Activated CD4-positive, alpha-beta T cell treated with anti-CD3 and anti-CD28 coated beads, Interleukin-2, amount 10 ng/mL, durations not matched to agents 7 days and 5 days (primary cell): ENCODE data around the gene OTUD4. TPM values are rescaled to one million over a fixed set of nuclear protein-coding genes. Genes with fewer than 3 reads are reported as not detected.

ENCODE experiments used
- CTCF ChIA-PET: fragments of 350-600 bp; sonication (Branson Sonifier 250); formaldehyde crosslinking; loops from one replicate; lab custom pipeline; 2021; ENCODE audit warnings: antibody characterized with exemption; lab: Charles Lee
- POLR2A ChIA-PET: fragments of 350-600 bp; sonication (Branson Sonifier 250); formaldehyde crosslinking; loops from one replicate; lab custom pipeline; 2021; ENCODE audit warnings: antibody characterized with exemption; lab: Charles Lee
- DNase-seq: peaks from one replicate; pipeline ENCODE4 v3.0.0-alpha.2; 2020
- H3K27ac Mint-ChIP-seq: one replicate; pipeline ENCODE4 v1.8.0; 2021; ENCODE audit warnings: mild to moderate bottlenecking, moderate library complexity, mixed read lengths
- H3K27me3 Mint-ChIP-seq: one replicate; pipeline ENCODE4 v1.8.0; 2021; ENCODE audit warnings: mixed read lengths
- H3K36me3 Mint-ChIP-seq: one replicate; pipeline ENCODE4 v1.8.0; 2021; ENCODE audit warnings: low read depth, mixed read lengths
- H3K4me1 Mint-ChIP-seq: one replicate; pipeline ENCODE4 v1.8.0; 2021; ENCODE audit warnings: mixed read lengths
- H3K4me3 Mint-ChIP-seq: one replicate; pipeline ENCODE4 v1.8.0; 2021; ENCODE audit warnings: mild to moderate bottlenecking, moderate library complexity, mixed read lengths
- H3K9me3 Mint-ChIP-seq: one replicate; pipeline ENCODE4 v1.8.0; 2021; ENCODE audit warnings: mixed read lengths
- total RNA-seq, 2 experiments: library from RNA; stranded (reverse); gene quantifications; one replicate each; pipeline ENCODE4 v1.2.3, GENCODE V29; 2021

The OTUD4 gene
- total RNA-seq, 2 experiments from 2014 or later, result 47.3 to 56.9 TPM

DNA sequence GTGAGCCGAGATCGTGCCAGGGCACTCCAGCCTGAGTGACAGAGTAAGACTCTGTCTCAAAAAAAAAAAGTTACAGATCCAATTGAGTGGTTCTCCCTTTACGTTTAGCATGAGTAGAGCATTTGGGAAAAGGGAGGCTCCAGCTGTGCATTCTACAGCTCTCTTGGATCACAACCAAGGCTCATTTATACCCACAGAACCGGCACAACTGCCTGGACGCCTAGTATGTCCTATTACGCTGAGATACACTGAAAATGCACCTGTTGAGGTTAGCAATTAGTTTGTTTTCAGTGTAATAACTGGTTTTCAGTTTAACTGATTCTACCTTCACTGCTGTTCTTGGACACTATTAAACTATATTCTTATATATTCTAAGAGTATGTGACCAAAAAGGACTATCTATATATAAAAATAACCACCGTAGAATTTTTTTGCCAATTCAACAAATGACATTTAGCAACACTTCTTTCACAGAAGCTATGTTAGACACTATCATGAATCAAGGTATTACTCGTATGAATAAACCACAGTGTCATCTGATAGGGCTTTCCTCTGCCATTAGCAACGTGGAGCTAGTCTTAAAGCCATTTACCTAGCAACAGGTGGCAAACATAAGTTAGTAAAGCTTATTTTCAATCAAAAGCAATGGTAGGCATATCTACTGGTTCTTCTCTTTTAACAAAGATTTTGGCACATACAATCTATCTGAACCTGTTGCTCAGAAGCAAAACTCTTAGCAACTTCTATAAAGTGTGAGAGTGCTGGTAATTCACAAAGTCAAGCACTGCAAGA is 3.6 kb downstream of the OTUD4 start:
- ChIA-PET POLR2A (interaction anchor here (1.1 kb wide), 1 partner anchor 74 kb away, joined by 3 read pairs; no protein-coding TSS in a partner anchor), CTCF (interaction anchor here (0.9 to 1.5 kb wide), 3 partner anchors 10 to 50 kb away, joined by 3 to 5 read pairs (median 4); no protein-coding TSS in a partner anchor)
- H3K9me3 Mint-ChIP-seq, result no peaks in the 10 kb centered on the region
- H3K27ac Mint-ChIP-seq, result peak overlapping the region; percentile 89
- H3K27me3 Mint-ChIP-seq, result no peaks in the 10 kb centered on the region
- H3K4me1 Mint-ChIP-seq, result peaks cover 46% of the 10 kb centered on the region
- H3K4me3 Mint-ChIP-seq, result peak overlapping the region; percentile 93
- DNase-seq, result no peak
- peaks cover 39% of the 10 kb centered on the region for H3K36me3 Mint-ChIP-seq

DNA sequence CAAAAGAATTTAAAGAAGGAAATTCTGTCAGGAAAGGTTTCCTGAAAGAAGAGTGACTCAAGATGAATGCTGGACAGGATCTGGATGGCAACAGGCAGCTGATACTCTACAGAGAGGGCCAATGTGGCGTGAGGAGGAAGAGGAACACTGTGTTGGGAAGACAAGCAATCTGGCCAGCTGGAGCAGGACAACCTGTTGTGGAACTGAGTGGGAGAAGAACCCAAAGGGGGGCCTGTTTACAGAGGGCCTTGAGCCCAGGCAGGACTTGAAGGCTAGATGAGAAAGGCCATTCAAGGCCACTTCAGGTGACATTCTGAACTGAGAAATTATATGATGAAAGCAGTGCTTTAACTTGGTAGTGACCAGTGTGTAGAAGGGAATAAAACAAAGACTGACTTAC is 8.5 kb downstream of the OTUD4 start:
- ChIA-PET POLR2A (no interaction called here), CTCF (no interaction called here)
- H3K9me3 Mint-ChIP-seq, result no peaks in the 10 kb centered on the region
- H3K36me3 Mint-ChIP-seq, result peaks cover 52% of the 10 kb centered on the region
- H3K27ac Mint-ChIP-seq, result no peak overlapping the region
- no peak overlapping the region for H3K4me3 Mint-ChIP-seq
- peaks cover 45% of the 10 kb centered on the region for H3K4me1 Mint-ChIP-seq
- no peaks in the 10 kb centered on the region for H3K27me3 Mint-ChIP-seq
- no peak for DNase-seq

DNA sequence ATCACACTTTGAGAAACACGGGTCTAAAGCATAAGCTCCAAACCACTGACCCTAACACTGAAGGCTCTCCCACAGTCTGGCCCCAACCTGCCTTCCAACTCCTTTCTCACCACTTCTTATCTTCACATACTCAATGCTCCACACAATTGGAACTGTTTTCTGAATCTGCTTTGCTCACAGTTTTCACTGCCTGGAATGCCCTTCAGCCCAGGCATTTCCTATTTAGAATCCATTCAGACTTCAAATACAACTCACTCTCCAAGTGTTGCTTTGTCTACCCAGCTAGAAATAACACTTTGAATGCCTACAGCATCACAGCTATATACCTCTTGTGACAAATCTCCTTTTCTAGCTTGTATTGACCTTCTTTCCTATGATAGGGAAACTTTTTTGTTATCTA is 10.2 kb downstream of the OTUD4 start:
- Mint-ChIP-seq H3K36me3 (peaks cover 57% of the 10 kb centered on the region), H3K4me1 (peaks cover 41% of the 10 kb centered on the region), H3K4me3 (no peak overlapping the region), H3K27ac (peak overlapping the region; percentile 59), H3K27me3 (no peaks in the 10 kb centered on the region), H3K9me3 (no peaks in the 10 kb centered on the region)
- no peak for DNase-seq
- ChIA-PET POLR2A (no interaction called here), CTCF (interaction anchor here (1.6 kb wide), 1 partner anchor 9 kb away, joined by 3 read pairs; no protein-coding TSS in a partner anchor)

DNA sequence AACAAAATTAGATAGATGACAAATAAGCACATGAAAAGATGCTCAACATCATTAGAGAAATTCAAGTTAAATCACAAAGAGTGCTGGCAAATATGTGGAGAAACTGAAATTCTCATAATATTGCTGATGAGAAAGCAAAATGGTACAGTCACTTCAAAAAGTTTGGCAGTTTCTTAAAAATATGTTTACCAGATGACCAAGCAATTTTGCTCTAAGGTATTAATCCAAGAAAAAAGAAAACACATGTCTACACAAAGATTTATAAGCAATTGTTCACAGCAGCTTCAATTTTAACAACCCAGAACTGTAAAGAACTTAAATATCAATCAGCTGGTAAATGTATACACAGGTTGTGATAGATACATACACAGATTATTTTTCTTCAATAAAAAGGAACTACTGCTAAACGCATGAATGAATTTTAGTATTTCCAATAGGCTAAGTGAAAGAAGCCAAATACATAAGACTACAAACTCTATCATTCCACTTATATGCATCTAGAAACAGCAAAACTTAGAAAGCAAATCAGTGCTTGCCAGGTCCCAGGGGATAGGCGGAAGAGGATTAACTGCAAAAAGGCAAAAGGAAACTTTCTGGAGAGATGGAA is 11.7 kb downstream of the OTUD4 start:
- Mint-ChIP-seq H3K27me3 (no peaks in the 10 kb centered on the region), H3K36me3 (peaks cover 47% of the 10 kb centered on the region), H3K4me3 (no peak overlapping the region), H3K27ac (no peak overlapping the region), H3K4me1 (peaks cover 29% of the 10 kb centered on the region), H3K9me3 (no peaks in the 10 kb centered on the region)
- ChIA-PET CTCF (interaction anchor here (1.6 kb wide), 1 partner anchor 8 kb away, joined by 3 read pairs; no protein-coding TSS in a partner anchor), POLR2A (no interaction called here)
- no peak for DNase-seq

DNA sequence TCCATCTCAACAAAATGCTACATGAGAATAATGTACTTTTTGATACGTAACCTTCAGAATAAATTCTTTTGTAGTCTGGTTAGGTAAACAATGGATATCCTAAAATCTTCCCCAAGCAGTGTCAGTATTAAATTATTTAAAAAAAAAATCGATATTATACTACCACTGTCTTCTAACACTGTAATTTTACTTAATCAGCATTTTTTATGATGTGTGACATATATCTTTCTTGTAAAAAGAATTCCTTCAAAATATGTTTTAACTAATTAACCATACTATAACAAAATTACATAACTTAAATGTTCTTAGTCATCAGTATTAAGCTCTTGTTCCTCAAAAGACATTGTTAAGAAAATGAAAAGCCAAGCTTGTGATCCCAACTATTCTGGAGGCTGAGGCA is 12.5 kb downstream of the OTUD4 start:
- Mint-ChIP-seq H3K4me3 (no peak overlapping the region), H3K27me3 (no peaks in the 10 kb centered on the region), H3K27ac (no peak overlapping the region), H3K36me3 (peaks cover 45% of the 10 kb centered on the region), H3K9me3 (no peaks in the 10 kb centered on the region), H3K4me1 (peaks cover 24% of the 10 kb centered on the region)
- POLR2A ChIA-PET, result no interaction called here
- CTCF ChIA-PET, result no interaction called here
- DNase-seq, result no peak

DNA sequence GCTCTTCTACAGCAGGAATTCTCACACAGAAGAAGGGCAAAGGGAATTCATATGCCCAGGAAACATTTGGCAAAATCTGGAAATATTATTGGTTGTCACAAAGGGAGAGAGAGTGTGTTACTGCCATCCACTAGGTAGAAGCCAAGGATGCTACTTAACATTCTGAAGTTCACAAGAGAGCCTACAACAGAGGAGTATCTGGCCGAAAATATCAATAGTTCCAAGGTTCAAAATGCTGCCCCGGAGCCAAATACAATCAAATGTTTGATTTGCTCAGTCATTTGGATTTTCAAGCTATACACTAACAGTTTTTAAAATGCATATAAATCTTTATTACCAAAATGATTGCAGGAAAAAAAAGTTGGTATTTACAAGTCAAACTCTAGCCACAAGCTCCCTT is 18.8 kb downstream of the OTUD4 start:
- Mint-ChIP-seq H3K9me3 (no peaks in the 10 kb centered on the region), H3K27me3 (no peaks in the 10 kb centered on the region), H3K36me3 (peaks cover 37% of the 10 kb centered on the region), H3K4me3 (no peak overlapping the region), H3K4me1 (no peaks in the 10 kb centered on the region), H3K27ac (no peak overlapping the region)
- CTCF ChIA-PET, result no interaction called here
- POLR2A ChIA-PET, result no interaction called here
- no peak for DNase-seq

GRCh38 chr4:145156986-145157385 is 23.4 kb downstream of the OTUD4 start:
- peaks cover 13% of the 10 kb centered on the region for H3K4me1 Mint-ChIP-seq
- H3K36me3 Mint-ChIP-seq, result peaks cover 54% of the 10 kb centered on the region
- no peak overlapping the region for H3K4me3 Mint-ChIP-seq
- H3K9me3 Mint-ChIP-seq, result no peaks in the 10 kb centered on the region
- H3K27ac Mint-ChIP-seq, result no peak overlapping the region
- CTCF ChIA-PET, result interaction anchor here (0.7 kb wide), 1 partner anchor 212 kb away, joined by 3 read pairs; no protein-coding TSS in a partner anchor
- no peak for DNase-seq
- H3K27me3 Mint-ChIP-seq, result no peaks in the 10 kb centered on the region
- POLR2A ChIA-PET, result no interaction called here

DNA sequence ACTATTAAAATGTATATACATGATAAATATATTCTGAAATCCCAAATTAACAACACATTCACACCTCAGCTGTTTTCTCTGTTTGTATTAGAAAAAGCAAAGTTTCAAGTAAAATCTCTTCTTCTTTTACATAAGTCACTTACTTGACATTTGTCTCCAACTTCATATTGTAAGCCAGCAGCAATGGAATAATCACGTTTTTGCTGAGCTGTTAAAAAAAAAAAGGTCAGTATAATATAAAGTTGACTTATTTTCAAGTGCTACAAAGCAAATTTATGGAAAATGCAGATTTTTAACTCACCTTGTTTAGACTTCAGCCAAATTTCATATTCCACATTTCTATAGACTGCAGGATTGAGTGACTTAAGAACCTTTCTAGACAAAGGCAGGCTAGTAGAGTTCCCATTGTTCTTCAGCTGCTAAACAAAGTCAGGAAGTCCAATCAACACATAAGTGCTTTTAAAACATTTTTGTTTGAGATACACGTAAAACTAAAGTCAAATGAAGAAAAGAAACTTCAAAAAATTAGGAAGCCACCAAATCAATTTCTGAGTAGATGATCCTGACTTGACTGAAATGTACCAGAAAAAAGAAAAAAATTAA is 25.0 kb downstream of the OTUD4 start:
- CTCF ChIA-PET, result no interaction called here
- Mint-ChIP-seq H3K4me1 (peaks cover 16% of the 10 kb centered on the region), H3K9me3 (no peaks in the 10 kb centered on the region), H3K27ac (peak overlapping the region; percentile 9), H3K36me3 (peaks cover 53% of the 10 kb centered on the region), H3K4me3 (no peak overlapping the region), H3K27me3 (no peaks in the 10 kb centered on the region)
- POLR2A ChIA-PET, result no interaction called here
- DNase-seq, result no peak

GRCh38 chr4:145154573-145154972 is 25.8 kb downstream of the OTUD4 start:
- no peaks in the 10 kb centered on the region for H3K27me3 Mint-ChIP-seq
- H3K9me3 Mint-ChIP-seq, result no peaks in the 10 kb centered on the region
- H3K4me1 Mint-ChIP-seq, result peaks cover 16% of the 10 kb centered on the region
- H3K4me3 Mint-ChIP-seq, result no peak overlapping the region
- ChIA-PET POLR2A (no interaction called here), CTCF (interaction anchor here (0.6 kb wide), 1 partner anchor 48 kb away, joined by 3 read pairs; no protein-coding TSS in a partner anchor)
- no peak overlapping the region for H3K27ac Mint-ChIP-seq
- DNase-seq, result no peak
- H3K36me3 Mint-ChIP-seq, result peaks cover 60% of the 10 kb centered on the region

DNA sequence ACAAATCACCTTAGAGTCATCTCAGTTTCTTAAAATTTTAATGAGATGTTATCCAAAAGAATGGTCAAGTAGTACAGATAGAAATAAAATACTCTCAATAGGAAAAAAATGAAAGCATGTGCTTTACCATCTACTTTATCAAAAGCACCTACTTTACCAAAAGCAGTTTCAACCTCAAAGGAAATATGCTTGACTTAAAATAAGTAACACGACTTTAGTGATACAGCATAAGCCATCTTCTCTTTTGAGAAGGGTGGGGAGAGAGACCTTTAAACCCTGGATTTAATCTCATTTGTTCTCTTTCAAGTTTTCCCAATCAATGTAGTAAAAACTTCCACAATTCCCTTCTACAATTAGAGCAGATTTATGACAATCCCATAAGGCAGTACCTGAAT is 26.5 kb downstream of the OTUD4 start:
- POLR2A ChIA-PET, result no interaction called here
- CTCF ChIA-PET, result interaction anchor here (0.6 kb wide), 1 partner anchor 48 kb away, joined by 3 read pairs; no protein-coding TSS in a partner anchor
- Mint-ChIP-seq H3K4me1 (peaks cover 16% of the 10 kb centered on the region), H3K4me3 (no peak overlapping the region), H3K36me3 (peaks cover 63% of the 10 kb centered on the region), H3K27ac (peak overlapping the region; percentile 22), H3K9me3 (no peaks in the 10 kb centered on the region), H3K27me3 (no peaks in the 10 kb centered on the region)
- no peak for DNase-seq

GRCh38 chr4:145153181-145153903 is 27.0 kb downstream of the OTUD4 start:
- POLR2A ChIA-PET, result no interaction called here
- H3K27me3 Mint-ChIP-seq, result no peaks in the 10 kb centered on the region
- no peak for DNase-seq
- no peak overlapping the region for H3K27ac Mint-ChIP-seq
- H3K4me3 Mint-ChIP-seq, result no peak overlapping the region
- no peaks in the 10 kb centered on the region for H3K9me3 Mint-ChIP-seq
- CTCF ChIA-PET, result no interaction called here
- peaks cover 61% of the 10 kb centered on the region for H3K36me3 Mint-ChIP-seq
- peaks cover 16% of the 10 kb centered on the region for H3K4me1 Mint-ChIP-seq

GRCh38 chr4:145148980-145149379 is 31.4 kb downstream of the OTUD4 start:
- Mint-ChIP-seq H3K9me3 (no peaks in the 10 kb centered on the region), H3K27ac (no peak overlapping the region), H3K4me1 (peaks cover 9% of the 10 kb centered on the region), H3K27me3 (no peaks in the 10 kb centered on the region), H3K4me3 (no peak overlapping the region), H3K36me3 (peaks cover 66% of the 10 kb centered on the region)
- no peak for DNase-seq
- ChIA-PET CTCF (interaction anchor here (0.7 to 1.4 kb wide), 3 partner anchors 10 to 26 kb away, joined by 3 read pairs; no protein-coding TSS in a partner anchor), POLR2A (no interaction called here)
